PFSK-1 (cell line): Measurements from ENCODE around the gene LRRC4C.

Source experiments
- FOXP2 ChIP-seq: optimal IDR thresholded peaks from 2 replicates; pipeline ENCODE3; 2011; ENCODE audit warnings: borderline replicate concordance, control low read depth, inconsistent platforms; ENCODE audit not compliant: insufficient read depth; ENCODE audit errors: extremely low read length, extremely low read depth
- POLR2AphosphoS5 ChIP-seq: IDR thresholded peaks from 2 replicates; pipeline ENCODE4 v1.6.1; 2012; ENCODE audit warnings: low read depth, mild to moderate bottlenecking, control low read depth, low read length, moderate library complexity
- REST ChIP-seq, 2 experiments: IDR thresholded peaks; 2 replicates each; pipeline versions ENCODE4 v1.6.1 to v1.8.0; 2011 to 2012; ENCODE audit warnings: low read depth in 2 of 2, low read length in 2 of 2, control low read depth in 1 of 2, inconsistent platforms in 1 of 2, mild to moderate bottlenecking in 1 of 2, moderate library complexity in 1 of 2; ENCODE audit not compliant: insufficient read depth in 1 of 2
- SIN3A ChIP-seq: IDR thresholded peaks from 2 replicates; pipeline ENCODE4 v1.6.1; 2012; ENCODE audit warnings: mild to moderate bottlenecking, low read length, moderate library complexity, borderline replicate concordance; ENCODE audit not compliant: insufficient read depth
- TAF1 ChIP-seq: IDR thresholded peaks from 2 replicates; pipeline ENCODE4 v1.6.1; 2012; ENCODE audit warnings: low read length, control low read depth, borderline replicate concordance; ENCODE audit not compliant: insufficient read depth

LRRC4C gene

DNA sequence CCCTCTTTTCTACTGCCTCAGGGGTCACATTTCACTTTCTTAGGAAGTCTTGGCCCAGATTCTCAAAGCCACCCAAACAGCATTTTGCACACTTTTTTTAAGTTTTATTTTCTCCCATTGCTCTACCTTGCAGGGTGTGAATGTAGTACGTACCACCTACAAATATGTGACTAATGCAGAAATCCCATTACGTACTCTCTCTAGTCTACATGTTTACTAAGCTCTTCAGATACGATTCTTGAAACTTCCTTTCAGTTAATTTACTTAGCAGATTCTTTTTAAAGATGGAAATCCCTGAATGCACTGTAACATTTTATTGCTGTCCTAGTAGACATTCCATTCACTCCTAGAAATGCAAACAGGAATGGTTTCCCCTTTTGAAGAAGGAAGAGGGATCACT is 61.3 kb downstream of the LRRC4C start:
- no peak for TF ChIP-seq POLR2AphosphoS5
- TF ChIP-seq FOXP2: no peak
- TF ChIP-seq TAF1: no peak
- no peak for TF ChIP-seq REST (IDR thresholded peaks at IDR 0.05; ENCODE audit: insufficient read depth in 1 of 2, low read depth in 2 of 2, low read length in 2 of 2)
- no peak for TF ChIP-seq SIN3A

DNA sequence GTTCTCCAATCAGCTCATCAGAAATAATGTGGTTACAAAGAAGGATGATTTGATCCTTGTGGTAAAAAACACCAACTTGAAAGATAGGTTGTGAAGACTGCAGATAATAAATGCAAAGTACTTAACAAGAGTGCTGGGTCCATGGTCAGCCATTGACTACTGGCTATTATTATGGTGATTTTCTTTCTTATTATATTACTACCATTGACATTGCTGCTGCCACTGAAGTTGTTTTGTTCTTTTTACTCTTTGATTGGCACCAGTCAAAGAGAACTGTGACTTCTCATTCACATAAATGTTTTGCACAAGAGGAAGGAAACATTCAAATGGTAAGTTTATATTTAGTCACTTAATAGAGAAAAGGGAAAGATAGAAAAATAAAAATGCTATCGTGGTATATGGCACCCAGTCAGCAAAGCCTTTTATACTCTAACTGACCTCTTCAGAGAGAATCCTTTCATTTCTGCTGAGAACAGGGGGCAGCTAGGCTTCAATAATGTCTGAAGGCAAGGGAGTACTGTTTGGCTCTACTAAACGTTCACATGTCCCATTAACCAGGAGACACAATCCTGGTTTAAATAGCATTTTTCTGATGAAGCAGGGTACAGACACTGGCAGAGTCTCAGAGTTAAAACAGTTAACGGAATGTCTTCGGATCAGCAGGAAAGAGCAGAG is 64.8 kb downstream of the LRRC4C start:
- no peak for TF ChIP-seq POLR2AphosphoS5
- TF ChIP-seq REST (IDR thresholded peaks at IDR 0.05; ENCODE audit: insufficient read depth in 1 of 2, low read depth in 2 of 2, low read length in 2 of 2): no peak
- TF ChIP-seq SIN3A: no peak
- TF ChIP-seq FOXP2: no peak
- TF ChIP-seq TAF1: no peak

GRCh38 chr11:41392596-41392995 is 66.9 kb downstream of the LRRC4C start:
- no peak for TF ChIP-seq SIN3A
- TF ChIP-seq FOXP2: no peak
- TF ChIP-seq POLR2AphosphoS5: no peak
- no peak for TF ChIP-seq TAF1
- TF ChIP-seq REST (IDR thresholded peaks at IDR 0.05; ENCODE audit: insufficient read depth in 1 of 2, low read depth in 2 of 2, low read length in 2 of 2): no peak

GRCh38 chr11:41389623-41390130 is 69.8 kb downstream of the LRRC4C start:
- TF ChIP-seq POLR2AphosphoS5: no peak
- no peak for TF ChIP-seq TAF1
- TF ChIP-seq FOXP2: no peak
- no peak for TF ChIP-seq REST (IDR thresholded peaks at IDR 0.05; ENCODE audit: insufficient read depth in 1 of 2, low read depth in 2 of 2, low read length in 2 of 2)
- TF ChIP-seq SIN3A: no peak
